Measurements from ENCODE around the gene PRADC1. TPM values are rescaled to one million over a fixed set of nuclear protein-coding genes. Genes with fewer than 3 reads are reported as not detected.

The PRADC1 gene
- total and polyA plus RNA-seq, 9 of the 15 experiments (the other 6 are each of a cell fraction or from before 2014, with no cell fraction given), result 7.3 to 47.4 (median 34.2) TPM

DNA sequence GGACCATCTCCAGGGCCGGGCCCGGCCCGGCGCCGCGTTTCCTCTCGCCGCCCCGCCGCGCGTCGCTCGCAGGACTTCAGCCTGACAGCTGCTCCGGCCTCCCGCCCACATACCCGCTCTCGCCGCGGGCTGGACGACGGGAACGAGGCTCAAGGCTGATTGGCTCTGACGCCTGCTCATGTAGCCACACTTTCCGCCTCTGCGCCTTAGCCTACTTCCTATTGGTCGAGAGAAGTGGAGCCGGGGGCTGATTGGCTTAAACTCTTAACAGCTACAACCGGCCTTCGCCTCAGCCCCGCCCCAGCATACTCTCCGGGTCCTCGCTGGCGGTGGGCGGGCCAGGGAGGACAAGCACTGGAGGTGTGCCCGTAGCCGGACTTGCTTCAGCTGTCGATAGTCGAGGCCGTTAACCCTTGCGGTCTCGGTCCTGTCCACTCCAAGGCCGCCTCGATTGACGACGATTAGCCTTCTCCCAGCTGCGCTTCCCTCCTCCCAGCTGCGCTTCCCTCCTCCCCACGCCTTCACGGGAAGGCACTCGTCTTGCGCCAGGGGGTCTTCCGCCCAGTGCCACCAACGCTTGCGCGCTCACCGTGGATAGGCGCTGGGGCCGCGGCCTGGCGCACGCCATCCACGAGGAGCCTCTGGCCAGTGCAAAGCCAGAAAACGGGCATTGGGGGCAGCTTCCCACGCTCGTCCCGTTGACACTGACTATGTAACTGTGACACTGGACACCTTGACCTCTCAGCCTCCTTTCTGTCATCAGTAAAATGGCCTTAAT lies at the start of gene PRADC1 (continued):
- no peak for TF ChIP-seq ZBTB40 (IDR thresholded peaks at IDR 0.05)
- no peak for TF ChIP-seq ZBTB40 (CRISPR knock-in tag; IDR thresholded peaks at IDR 0.05)
- TF ChIP-seq, protein P1, sequence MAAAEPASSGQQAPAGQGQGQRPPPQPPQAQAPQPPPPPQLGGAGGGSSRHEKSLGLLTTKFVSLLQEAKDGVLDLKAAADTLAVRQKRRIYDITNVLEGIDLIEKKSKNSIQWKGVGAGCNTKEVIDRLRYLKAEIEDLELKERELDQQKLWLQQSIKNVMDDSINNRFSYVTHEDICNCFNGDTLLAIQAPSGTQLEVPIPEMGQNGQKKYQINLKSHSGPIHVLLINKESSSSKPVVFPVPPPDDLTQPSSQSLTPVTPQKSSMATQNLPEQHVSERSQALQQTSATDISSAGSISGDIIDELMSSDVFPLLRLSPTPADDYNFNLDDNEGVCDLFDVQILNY (CRISPR knock-in tag; IDR thresholded peaks at IDR 0.05), result no peak
- peak; percentile 81 for TF ChIP-seq SP1 (CRISPR knock-in tag; IDR thresholded peaks at IDR 0.05)
- peak; percentile 65 for TF ChIP-seq DACH1 (IDR thresholded peaks at IDR 0.05; ENCODE audit: partially characterized antibody)
- TF ChIP-seq DEAF1 (CRISPR knock-in tag; IDR thresholded peaks at IDR 0.05), result no peak
- no peak for TF ChIP-seq CEBPB (tag; IDR thresholded peaks at IDR 0.05)
- TF ChIP-seq PHF8 (IDR thresholded peaks at IDR 0.05; ENCODE audit: borderline replicate concordance, low read length), result peak; percentile 43; the same call in 1 of the 2 replicates
- TF ChIP-seq, protein P2, sequence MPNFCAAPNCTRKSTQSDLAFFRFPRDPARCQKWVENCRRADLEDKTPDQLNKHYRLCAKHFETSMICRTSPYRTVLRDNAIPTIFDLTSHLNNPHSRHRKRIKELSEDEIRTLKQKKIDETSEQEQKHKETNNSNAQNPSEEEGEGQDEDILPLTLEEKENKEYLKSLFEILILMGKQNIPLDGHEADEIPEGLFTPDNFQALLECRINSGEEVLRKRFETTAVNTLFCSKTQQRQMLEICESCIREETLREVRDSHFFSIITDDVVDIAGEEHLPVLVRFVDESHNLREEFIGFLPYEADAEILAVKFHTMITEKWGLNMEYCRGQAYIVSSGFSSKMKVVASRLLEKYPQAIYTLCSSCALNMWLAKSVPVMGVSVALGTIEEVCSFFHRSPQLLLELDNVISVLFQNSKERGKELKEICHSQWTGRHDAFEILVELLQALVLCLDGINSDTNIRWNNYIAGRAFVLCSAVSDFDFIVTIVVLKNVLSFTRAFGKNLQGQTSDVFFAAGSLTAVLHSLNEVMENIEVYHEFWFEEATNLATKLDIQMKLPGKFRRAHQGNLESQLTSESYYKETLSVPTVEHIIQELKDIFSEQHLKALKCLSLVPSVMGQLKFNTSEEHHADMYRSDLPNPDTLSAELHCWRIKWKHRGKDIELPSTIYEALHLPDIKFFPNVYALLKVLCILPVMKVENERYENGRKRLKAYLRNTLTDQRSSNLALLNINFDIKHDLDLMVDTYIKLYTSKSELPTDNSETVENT (CRISPR knock-in tag; IDR thresholded peaks at IDR 0.05), result peak; percentile 78; the same call in 1 of the 2 replicates
- no peak for TF ChIP-seq GATA2 (CRISPR knock-in tag; IDR thresholded peaks at IDR 0.05)

All from K562 (cell line).